ENCODE measurements around the gene TPR. TPM values are rescaled to one million over a fixed set of nuclear protein-coding genes. Genes with fewer than 3 reads are reported as not detected.

TPR gene
- total RNA-seq, 4 donors from 2014 or later, result 47.3 to 81.3 (median 49.6) TPM

- WGBS, 2 donors, result 65 to 81% methylated on average over 4 to 7 of the region's 7 CpGs
- no peak for DNase-seq
- Histone ChIP-seq H3K27ac (no peak overlapping the region), H3K27me3 (no peaks in the 10 kb centered on the region), H3K4me3 (no peak overlapping the region), H3K9me3 (no peaks in the 10 kb centered on the region), H3K36me3 (no peaks in the 10 kb centered on the region), H3K4me1 (no peaks in the 10 kb centered on the region)
- no peak for TF ChIP-seq POLR2A (IDR thresholded peaks at IDR 0.05)
- no peak for TF ChIP-seq CTCF (IDR thresholded peaks at IDR 0.05)
- intact Hi-C loops (cut with DNase I), result no loop called here
These were observed 88.3 kb downstream of the TPR start for GRCh38 chr1:186286615-186287315.

GRCh38 chr1:186283374-186283773 lies 91.7 kb downstream of the TPR start:
- Histone ChIP-seq H3K4me3 (no peak overlapping the region), H3K9me3 (no peaks in the 10 kb centered on the region), H3K27ac (no peak overlapping the region), H3K4me1 (no peaks in the 10 kb centered on the region), H3K27me3 (no peaks in the 10 kb centered on the region), H3K36me3 (no peaks in the 10 kb centered on the region)
- DNase-seq, result no peak
- no peak for TF ChIP-seq POLR2A (IDR thresholded peaks at IDR 0.05)
- TF ChIP-seq CTCF (IDR thresholded peaks at IDR 0.05), result no peak
- intact Hi-C loops (cut with DNase I), result no loop called here
- 58 to 78% methylated on average over 3 of the region's 3 CpGs for WGBS, 2 donors

- Histone ChIP-seq H3K27ac (no peak overlapping the region), H3K4me1 (no peaks in the 10 kb centered on the region), H3K36me3 (no peaks in the 10 kb centered on the region), H3K4me3 (no peak overlapping the region), H3K9me3 (no peaks in the 10 kb centered on the region), H3K27me3 (no peaks in the 10 kb centered on the region)
- 71 to 72% methylated on average over 8 of the region's 8 CpGs for WGBS, 2 donors
- TF ChIP-seq POLR2A (IDR thresholded peaks at IDR 0.05) (no peak), CTCF (IDR thresholded peaks at IDR 0.05) (no peak)
- intact Hi-C loops (cut with DNase I), result no loop called here
- DNase-seq, result no peak
These were observed 92.6 kb downstream of the TPR start for GRCh38 chr1:186282466-186282865.

GRCh38 chr1:186275822-186276221 lies 99.2 kb downstream of the TPR start:
- TF ChIP-seq POLR2A (IDR thresholded peaks at IDR 0.05), result no peak
- no peak for TF ChIP-seq CTCF (IDR thresholded peaks at IDR 0.05)
- Histone ChIP-seq H3K27ac (no peak overlapping the region), H3K4me3 (no peak overlapping the region), H3K9me3 (no peaks in the 10 kb centered on the region), H3K4me1 (no peaks in the 10 kb centered on the region), H3K27me3 (no peaks in the 10 kb centered on the region), H3K36me3 (no peaks in the 10 kb centered on the region)
- WGBS, 2 donors, result 80 to 100% methylated on average over 2 of the region's 2 CpGs
- intact Hi-C loops (cut with DNase I), result no loop called here
- DNase-seq, result no peak

- Histone ChIP-seq H3K9me3 (no peaks in the 10 kb centered on the region), H3K36me3 (no peaks in the 10 kb centered on the region), H3K4me1 (no peaks in the 10 kb centered on the region), H3K27me3 (no peaks in the 10 kb centered on the region), H3K4me3 (no peak overlapping the region), H3K27ac (no peak overlapping the region)
- intact Hi-C loops (cut with DNase I), result no loop called here
- WGBS, 2 donors, result 25 to 38% methylated on average over 1 of the region's 1 CpG
- no peak for DNase-seq
- no peak for TF ChIP-seq POLR2A (IDR thresholded peaks at IDR 0.05)
- no peak for TF ChIP-seq CTCF (IDR thresholded peaks at IDR 0.05)
These were observed 102.6 kb downstream of the TPR start for GRCh38 chr1:186272486-186272885.
